MM.1S (cell line): ENCODE measurements around the gene PRMT7.

ENCODE experiments used
- EZH2 ChIP-seq: fragments of 300-600 bp; sonication (generic); optimal IDR thresholded peaks from 2 replicates; pipeline ENCODE3; 2017; ENCODE audit warnings: low read depth, mild to moderate bottlenecking, antibody characterized with exemption, low read length, mixed read lengths
- TF ChIP-seq, protein P1 (sequence below): fragments of 300-600 bp; sonication (generic); IDR thresholded peaks from 2 replicates; pipeline ENCODE4 v1.5.1; 2016; ENCODE audit warnings: antibody characterized with exemption, low read length, mixed read lengths

DNA sequence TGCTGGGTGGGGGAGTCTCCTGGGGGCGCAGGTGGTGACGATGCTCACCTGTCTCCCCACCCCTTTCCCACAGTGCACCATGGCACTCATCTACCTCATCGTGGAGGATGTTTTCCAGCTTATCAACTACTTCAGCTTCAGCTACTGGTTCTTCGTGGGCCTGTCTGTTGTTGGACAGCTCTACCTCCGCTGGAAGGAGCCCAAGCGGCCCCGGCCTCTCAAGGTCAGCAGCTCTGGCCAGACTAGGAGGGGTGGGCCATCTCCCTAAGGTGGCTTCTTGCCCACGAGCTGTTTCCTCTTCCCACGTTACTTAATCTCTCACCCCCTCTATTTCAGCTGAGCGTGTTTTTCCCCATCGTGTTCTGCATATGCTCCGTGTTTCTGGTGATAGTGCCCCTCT, 14.5 kb upstream of the PRMT7 start:
- TF ChIP-seq, protein P1, sequence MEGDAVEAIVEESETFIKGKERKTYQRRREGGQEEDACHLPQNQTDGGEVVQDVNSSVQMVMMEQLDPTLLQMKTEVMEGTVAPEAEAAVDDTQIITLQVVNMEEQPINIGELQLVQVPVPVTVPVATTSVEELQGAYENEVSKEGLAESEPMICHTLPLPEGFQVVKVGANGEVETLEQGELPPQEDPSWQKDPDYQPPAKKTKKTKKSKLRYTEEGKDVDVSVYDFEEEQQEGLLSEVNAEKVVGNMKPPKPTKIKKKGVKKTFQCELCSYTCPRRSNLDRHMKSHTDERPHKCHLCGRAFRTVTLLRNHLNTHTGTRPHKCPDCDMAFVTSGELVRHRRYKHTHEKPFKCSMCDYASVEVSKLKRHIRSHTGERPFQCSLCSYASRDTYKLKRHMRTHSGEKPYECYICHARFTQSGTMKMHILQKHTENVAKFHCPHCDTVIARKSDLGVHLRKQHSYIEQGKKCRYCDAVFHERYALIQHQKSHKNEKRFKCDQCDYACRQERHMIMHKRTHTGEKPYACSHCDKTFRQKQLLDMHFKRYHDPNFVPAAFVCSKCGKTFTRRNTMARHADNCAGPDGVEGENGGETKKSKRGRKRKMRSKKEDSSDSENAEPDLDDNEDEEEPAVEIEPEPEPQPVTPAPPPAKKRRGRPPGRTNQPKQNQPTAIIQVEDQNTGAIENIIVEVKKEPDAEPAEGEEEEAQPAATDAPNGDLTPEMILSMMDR, result no peak
- no peak for TF ChIP-seq EZH2
